GM21825 (cell line): ENCODE results near the gene INPPL1.
"Not testable (repeated sequence)": the region's sequence is repeated elsewhere in the genome, so short reads cannot be mapped to it uniquely, and the experiment has no call there.

ENCODE experiments used
- ATAC-seq: cut with Tn5 transposase; IDR thresholded peaks from one replicate; pipeline ENCODE4 v1.9.1; 2021; ENCODE audit warnings: mild to moderate bottlenecking, moderate library complexity; ENCODE audit not compliant: unreplicated experiment

INPPL1 gene, protein sequence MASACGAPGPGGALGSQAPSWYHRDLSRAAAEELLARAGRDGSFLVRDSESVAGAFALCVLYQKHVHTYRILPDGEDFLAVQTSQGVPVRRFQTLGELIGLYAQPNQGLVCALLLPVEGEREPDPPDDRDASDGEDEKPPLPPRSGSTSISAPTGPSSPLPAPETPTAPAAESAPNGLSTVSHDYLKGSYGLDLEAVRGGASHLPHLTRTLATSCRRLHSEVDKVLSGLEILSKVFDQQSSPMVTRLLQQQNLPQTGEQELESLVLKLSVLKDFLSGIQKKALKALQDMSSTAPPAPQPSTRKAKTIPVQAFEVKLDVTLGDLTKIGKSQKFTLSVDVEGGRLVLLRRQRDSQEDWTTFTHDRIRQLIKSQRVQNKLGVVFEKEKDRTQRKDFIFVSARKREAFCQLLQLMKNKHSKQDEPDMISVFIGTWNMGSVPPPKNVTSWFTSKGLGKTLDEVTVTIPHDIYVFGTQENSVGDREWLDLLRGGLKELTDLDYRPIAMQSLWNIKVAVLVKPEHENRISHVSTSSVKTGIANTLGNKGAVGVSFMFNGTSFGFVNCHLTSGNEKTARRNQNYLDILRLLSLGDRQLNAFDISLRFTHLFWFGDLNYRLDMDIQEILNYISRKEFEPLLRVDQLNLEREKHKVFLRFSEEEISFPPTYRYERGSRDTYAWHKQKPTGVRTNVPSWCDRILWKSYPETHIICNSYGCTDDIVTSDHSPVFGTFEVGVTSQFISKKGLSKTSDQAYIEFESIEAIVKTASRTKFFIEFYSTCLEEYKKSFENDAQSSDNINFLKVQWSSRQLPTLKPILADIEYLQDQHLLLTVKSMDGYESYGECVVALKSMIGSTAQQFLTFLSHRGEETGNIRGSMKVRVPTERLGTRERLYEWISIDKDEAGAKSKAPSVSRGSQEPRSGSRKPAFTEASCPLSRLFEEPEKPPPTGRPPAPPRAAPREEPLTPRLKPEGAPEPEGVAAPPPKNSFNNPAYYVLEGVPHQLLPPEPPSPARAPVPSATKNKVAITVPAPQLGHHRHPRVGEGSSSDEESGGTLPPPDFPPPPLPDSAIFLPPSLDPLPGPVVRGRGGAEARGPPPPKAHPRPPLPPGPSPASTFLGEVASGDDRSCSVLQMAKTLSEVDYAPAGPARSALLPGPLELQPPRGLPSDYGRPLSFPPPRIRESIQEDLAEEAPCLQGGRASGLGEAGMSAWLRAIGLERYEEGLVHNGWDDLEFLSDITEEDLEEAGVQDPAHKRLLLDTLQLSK

GRCh38 chr11:72224564-72225410 is at the start of gene INPPL1:
Gene INPPL1 (plus strand): TSS chr11:72224767. CDS start chr11:72224985, 218 bp downstream.
- ATAC-seq = no peak

GRCh38 chr11:72177656-72178055 is 46.9 kb upstream of the INPPL1 start:
- ATAC-seq = no peak

DNA sequence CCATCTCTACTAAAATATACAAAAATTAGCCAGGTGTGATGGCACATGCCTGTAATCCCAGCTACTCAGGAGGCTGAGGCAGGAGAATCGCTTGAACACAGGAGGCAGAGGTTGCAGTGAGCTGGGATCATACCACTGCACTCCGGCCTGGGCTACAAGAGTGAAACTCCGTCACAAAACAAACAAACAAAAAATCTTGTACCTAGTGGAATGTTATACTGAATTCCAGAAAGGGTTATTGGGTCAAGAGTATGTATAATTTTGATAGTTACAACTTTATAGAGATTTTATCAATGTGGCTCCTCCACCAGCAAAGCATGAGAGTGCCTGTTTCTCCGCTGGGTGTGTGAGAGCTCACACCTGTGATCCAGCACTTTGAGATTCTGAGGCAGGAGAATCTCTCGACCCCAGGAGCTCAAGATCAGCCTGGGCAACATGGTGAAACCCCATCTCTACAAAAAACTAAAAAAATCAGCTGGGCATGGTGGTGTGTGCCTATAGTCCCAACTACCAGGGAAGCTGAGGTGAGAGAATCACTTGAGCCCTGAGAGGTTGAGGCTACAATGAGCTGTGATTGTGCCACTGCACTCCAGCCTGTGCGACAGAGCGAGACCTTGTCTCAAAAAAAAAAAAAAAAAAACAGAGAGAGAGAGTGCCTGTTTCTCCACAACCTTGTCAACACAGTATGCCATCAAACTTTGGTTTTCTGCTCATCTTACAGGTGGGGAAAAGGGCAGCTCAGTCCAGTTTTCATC is 45.3 kb upstream of the INPPL1 start:
- no peak for ATAC-seq

DNA sequence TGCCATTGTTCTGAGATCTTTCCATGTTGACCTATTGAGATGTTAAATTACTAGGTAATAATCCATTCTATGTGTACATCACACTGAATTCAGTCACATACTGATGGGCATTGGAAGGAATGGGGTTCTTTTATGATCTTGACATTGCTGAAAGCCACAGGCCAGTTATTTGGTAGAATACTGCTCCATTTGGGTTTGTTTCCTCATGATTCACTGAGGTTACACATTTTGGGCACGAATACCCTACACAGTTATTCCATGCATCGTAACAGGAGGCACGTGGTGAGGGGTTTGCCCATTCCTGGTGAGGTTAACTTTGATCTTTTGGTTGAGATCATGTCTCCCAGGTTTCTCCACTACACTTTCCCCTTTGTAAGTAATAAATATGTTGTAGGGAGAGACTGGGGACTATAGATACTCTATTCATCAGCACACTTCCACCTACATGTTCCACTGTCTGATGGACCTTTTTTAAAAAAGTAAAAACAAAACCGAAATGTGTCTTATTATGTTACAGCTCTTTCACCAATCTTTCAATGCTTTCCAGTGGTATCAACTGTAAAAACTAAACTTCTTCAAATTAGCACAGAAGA is 44.7 kb upstream of the INPPL1 start:
- ATAC-seq = no peak

DNA sequence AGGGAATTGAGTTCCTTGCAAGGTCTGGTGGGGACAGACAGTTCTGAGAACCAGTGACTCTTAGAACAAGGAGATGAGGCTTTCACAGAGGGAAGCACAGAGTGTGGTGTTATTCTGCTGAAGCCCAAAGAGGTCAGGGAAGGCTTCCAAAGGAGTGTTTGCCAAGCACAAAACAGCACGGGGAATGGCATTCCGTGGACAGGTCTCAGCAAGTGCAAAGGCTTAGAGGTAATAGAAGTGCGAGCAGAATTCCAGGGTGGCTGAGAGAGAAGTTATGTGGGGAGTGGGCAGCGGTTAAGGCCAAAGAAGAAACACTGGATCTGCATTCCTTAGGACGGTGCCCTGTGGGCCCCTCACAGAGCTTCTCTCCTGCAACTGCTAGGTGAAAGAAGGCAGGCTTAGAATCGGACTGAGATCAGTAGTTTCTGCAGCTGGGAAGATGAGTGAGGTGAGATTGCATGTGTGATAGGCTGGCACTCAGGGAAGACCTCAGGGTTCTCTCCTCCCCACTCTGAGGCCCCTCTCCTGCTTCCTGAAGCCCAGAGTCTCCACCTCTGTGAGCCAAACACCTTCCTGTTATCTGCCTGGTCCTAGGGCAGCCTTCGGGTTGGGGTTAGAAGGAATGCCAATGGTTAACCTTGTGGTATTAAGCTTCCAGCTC is 43.5 kb upstream of the INPPL1 start:
- ATAC-seq = not testable (repeated sequence)

DNA sequence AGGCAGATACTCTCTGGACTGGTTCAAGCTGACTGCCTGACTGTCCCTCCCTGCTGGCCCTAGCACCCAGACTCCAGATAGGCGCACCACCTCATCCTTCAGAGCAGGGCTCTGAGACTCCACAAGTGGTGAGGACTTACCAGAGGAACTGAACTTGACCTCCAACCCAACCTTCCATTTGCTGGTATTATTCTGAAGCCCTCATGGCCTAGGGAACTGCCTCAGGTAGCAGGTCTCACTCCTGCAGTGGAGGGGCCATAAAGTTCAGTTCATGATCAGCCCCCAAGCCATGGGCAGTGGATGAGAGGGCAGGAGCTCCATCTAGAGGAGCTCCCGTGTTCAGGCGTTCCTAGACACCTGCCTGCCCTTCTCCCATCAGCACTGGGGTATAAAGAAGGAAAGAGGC is 43.0 kb upstream of the INPPL1 start:
- ATAC-seq = not testable (repeated sequence)

GRCh38 chr11:72188267-72188666 is 36.3 kb upstream of the INPPL1 start:
- ATAC-seq = no peak

DNA sequence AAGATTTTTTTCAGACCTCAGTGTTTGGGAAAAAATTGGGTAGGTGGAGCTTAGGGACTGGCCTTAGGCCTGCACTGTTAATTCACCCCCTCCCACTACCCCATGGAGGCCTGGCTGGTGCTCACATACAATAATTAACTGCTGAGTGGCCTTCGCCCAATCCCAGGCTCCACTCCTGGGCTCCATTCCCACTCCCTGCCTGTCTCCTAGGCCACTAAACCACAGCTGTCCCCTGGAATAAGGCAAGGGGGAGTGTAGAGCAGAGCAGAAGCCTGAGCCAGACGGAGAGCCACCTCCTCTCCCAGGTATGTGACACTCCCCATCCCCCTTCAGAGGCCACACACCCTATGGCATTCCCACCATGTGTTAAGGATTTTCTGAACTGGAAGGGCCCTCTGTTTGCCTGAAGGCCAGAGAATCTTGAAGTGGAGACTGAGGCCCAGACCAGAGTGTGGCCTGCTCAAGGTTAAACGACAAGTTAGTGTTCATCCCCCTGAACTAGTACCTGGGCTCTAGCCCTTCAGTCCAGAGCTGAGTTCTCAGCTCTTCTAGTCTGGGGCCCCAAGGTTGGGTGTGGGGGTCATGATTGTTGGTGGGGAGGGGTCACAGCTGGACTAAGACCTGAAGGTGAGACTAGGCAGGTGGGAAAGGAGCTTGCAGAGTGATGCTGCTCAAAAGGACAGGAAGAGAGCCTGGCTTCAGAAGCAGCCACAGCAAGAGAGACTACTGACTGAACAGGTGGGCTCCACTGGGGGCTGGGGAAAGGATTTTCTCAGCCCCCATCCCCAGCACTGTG is 34.9 kb upstream of the INPPL1 start:
- ATAC-seq = no peak

DNA sequence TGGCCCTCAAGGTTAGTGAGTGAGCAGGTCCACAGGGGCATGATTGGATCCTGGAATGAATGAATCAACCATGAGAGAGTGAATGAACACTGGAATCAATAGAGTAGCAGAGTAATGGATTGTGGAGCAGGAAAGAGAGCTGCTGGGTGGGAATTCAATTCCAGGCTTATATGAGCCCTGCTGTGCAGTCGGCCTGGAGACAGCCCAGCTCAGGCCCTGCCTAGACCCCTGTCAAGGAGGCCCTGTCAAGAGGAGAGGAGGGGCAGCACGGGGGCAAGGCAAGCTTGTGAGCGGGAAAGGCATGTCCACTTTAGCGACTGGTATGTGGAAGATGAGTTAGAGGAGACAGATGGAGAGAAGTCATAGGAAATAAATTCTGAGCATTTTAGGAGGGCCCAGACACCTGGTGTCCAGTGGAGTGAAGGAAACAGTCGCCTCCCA is 33.9 kb upstream of the INPPL1 start:
- no peak for ATAC-seq

DNA sequence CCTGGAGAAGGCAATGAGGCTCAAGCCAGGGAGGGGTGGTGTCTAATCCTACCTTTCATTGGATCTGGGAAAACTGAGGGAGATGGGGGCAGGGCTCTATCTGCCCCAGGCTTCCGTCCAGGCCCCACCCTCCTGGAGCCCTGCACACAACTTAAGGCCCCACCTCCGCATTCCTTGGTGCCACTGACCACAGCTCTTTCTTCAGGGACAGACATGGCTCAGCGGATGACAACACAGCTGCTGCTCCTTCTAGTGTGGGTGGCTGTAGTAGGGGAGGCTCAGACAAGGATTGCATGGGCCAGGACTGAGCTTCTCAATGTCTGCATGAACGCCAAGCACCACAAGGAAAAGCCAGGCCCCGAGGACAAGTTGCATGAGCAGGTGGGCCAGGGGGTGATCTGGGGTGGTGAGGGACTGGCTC is 32.6 kb upstream of the INPPL1 start, which contains the start of gene FOLR1:
Gene FOLR1, plus strand, starts transcription at position 180 of the 421 bp plus-strand sequence. Its CDS starts 34 bp downstream, at position 214.
- no peak for ATAC-seq

- ATAC-seq = no peak
Measured at GRCh38 chr11:72195518-72196270, 28.9 kb upstream of the INPPL1 start.

GRCh38 chr11:72201445-72201844 is 23.1 kb upstream of the INPPL1 start:
- not testable (repeated sequence) for ATAC-seq

DNA sequence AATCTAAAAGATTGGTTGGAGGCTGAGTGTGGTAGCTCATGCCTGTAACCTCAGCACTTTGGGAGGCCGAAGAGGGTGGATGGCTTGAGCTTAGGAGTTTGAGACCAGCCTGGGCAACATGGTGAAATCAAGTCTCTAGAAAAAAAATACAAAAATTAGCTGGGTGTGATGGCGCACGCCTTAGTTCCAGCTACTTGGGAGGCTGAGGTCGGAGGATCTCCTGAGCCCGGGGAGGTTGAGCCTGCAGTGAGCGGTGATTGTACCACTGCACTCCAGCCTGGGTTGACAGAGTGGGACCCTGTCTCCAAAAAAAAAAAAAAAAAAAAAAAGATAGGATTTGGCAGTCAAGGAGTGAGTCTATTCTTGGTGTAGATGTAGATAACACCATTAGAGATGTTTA is 22.0 kb upstream of the INPPL1 start:
- no peak for ATAC-seq

DNA sequence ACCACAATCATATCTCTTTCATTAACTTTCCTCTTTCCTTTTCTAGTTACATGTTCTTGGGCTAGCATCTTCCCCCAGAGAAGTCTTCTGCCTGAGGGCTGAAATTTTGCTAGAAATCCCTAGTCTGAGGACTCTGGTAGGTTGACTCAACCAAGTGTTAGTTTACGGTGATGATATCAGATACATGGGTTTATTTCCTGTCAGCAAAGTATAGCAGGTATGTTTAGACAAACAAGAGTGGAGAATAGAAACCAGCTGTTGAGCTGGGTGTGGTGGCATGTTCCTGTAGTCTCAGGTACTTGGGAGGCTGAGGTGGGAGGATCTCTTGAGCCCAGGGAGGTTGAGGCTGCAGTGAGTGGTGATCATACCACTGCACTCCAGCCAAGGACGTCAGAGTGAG is 21.4 kb upstream of the INPPL1 start:
- ATAC-seq = no peak

GRCh38 chr11:72204886-72205285 is 19.7 kb upstream of the INPPL1 start:
- no peak for ATAC-seq

DNA sequence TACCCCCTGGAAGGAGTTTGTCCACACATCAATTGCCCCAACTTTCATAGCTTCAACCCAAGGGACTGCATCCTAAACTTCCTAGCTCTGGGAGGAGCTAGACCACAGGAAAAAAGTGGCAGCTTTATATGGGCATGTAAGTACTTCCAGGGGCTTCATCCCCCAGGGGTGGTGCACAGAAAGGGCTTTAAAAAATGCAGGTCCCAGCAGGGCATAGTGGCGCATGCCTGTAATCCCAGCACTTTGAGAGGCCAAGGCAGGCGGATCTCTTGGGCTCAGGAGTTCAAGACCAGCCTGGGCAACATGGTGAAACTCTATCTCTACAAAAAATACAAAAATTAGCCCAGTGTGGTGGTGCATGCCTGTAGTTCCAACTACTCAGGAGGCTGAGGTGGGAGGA is 17.8 kb upstream of the INPPL1 start:
- not testable (repeated sequence) for ATAC-seq

DNA sequence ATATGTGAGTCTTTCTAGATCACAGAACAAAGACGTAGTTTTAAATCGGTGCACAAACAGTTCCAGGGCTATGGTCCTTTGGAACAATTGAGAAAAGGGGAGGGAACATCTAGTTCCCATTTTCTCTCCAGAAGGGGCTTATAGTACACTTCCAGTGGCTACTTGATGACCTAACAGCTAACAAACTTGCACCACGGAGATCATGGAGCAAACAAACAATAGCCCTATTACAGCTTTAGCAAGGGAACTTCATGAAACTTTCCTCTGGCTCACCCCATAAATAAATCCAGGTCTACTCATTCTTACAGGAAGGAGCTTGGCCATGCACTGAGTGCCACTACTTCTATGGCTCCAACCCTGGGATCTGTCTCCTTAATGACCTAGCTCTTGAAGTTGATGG is 16.3 kb upstream of the INPPL1 start:
- no peak for ATAC-seq
